Measurements from ENCODE around the gene DHX35. TPM values are rescaled to one million over a fixed set of nuclear protein-coding genes. Genes with fewer than 3 reads are reported as not detected.

The DHX35 gene
- total RNA-seq, 1 experiment from 2014 or later, result 11.2 TPM

- H3K9ac ChIP-seq (ENCODE audit: low read length), result no peak overlapping the region
- H3K79me2 ChIP-seq (ENCODE audit: insufficient read depth, low read length), result no peaks in the 10 kb centered on the region
- no peak for TF ChIP-seq EGR1 (IDR thresholded peaks at IDR 0.05; ENCODE audit: low read depth)
- TF ChIP-seq JUND (IDR thresholded peaks at IDR 0.05), result no peak
- TF ChIP-seq CTCF (IDR thresholded peaks at IDR 0.05 in 2 of 3, conservative IDR thresholded peaks at IDR 0.05 in 1 of 3; ENCODE audit: borderline replicate concordance in 1 of 3, insufficient read depth in 1 of 3, low read depth in 2 of 3, low read length in 2 of 3), result no peak
- no TSS peak for BruUV-seq (replicated peaks)
- H3K27ac ChIP-seq (ENCODE audit: low read depth, low read length), result no peak overlapping the region
- no peaks in the 10 kb centered on the region for H3K36me3 ChIP-seq (ENCODE audit: control insufficient read depth in 1 of 2, insufficient read depth in 2 of 2, low read length in 2 of 2)
- H2AFZ ChIP-seq (ENCODE audit: low read depth, low read length, poor library complexity, severe bottlenecking), result no peak overlapping the region
- H3K27me3 ChIP-seq (ENCODE audit: insufficient read depth, low read length), result peaks cover 26% of the 10 kb centered on the region; the same call in 1 of the 2 replicates
- H3K4me2 ChIP-seq (ENCODE audit: low read length), result no peak overlapping the region
- H4K20me1 ChIP-seq (ENCODE audit: insufficient read depth), result no peaks in the 10 kb centered on the region
- POLR2A ChIA-PET, result no interaction called here
- no peaks in the 10 kb centered on the region for H3K4me1 ChIP-seq (ENCODE audit: control insufficient read depth in 1 of 2, insufficient read depth in 2 of 2, low read length in 2 of 2)
- no peak for DNase-seq (ENCODE audit: low read depth, low spot score)
- no peaks in the 10 kb centered on the region for H3K9me3 ChIP-seq (ENCODE audit: control insufficient read depth in 1 of 2, insufficient read depth in 1 of 2, low read depth in 1 of 2, low read length in 2 of 2)
- H3K9me2 ChIP-seq (ENCODE audit: insufficient read depth), result no peaks in the 10 kb centered on the region
- no peak for ATAC-seq
- intact Hi-C loops (cut with micrococcal nuclease), result no loop called here
- RAD21 ChIA-PET (ENCODE audit: low non-redundant PET in 1 of 2, low total read pairs in 2 of 2, uncharacterized antibody in 2 of 2, unreplicated experiment in 2 of 2), result no interaction called here
- no peak overlapping the region for H3K4me3 ChIP-seq (replicated peaks in 1 of 2; ENCODE audit: low read depth in 1 of 2, low read length in 2 of 2)
- CTCF ChIA-PET, result no interaction called here
Measured at GRCh38 chr20:38919683-38920082, 42.5 kb upstream of the DHX35 start.

DNA sequence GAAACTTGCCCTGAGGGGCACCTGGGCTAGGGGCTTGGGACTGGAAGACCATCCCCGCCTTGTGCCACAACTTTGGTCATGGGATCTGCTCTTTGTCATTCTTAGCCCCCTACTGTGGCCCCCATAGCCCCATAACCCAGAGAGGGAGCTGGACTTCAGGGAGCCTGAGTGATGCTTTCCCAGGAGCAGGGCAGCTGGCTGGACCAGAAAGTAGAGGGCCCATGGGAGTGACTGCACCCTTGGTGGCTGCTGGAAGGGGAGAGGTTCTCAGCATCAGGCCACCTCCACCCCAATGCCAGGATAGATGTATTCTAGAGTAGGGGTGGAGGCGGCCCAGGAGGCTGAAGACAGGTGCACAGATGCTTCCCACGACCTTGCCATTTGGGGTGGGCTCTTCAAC is 41.7 kb upstream of the DHX35 start:
- BruUV-seq (replicated peaks), result no TSS peak
- H3K4me3 ChIP-seq (replicated peaks in 1 of 2; ENCODE audit: low read depth in 1 of 2, low read length in 2 of 2), result no peak overlapping the region
- no peaks in the 10 kb centered on the region for H4K20me1 ChIP-seq (ENCODE audit: insufficient read depth)
- peaks cover 26% of the 10 kb centered on the region; the same call in 1 of the 2 replicates for H3K27me3 ChIP-seq (ENCODE audit: insufficient read depth, low read length)
- intact Hi-C loops (cut with micrococcal nuclease), result no loop called here
- TF ChIP-seq YY1 (IDR thresholded peaks at IDR 0.05; ENCODE audit: extremely low read depth, insufficient replicate concordance, low read depth, low read length), result no peak
- no peaks in the 10 kb centered on the region for H3K36me3 ChIP-seq (ENCODE audit: control insufficient read depth in 1 of 2, insufficient read depth in 2 of 2, low read length in 2 of 2)
- H3K9me2 ChIP-seq (ENCODE audit: insufficient read depth), result no peaks in the 10 kb centered on the region
- ChIA-PET RAD21 (ENCODE audit: low non-redundant PET in 1 of 2, low total read pairs in 2 of 2, uncharacterized antibody in 2 of 2, unreplicated experiment in 2 of 2) (no interaction called here), CTCF (no interaction called here), POLR2A (no interaction called here)
- no peak overlapping the region for H3K4me2 ChIP-seq (ENCODE audit: low read length)
- DNase-seq (ENCODE audit: low read depth, low spot score) (no peak), ATAC-seq (no peak)
- H3K79me2 ChIP-seq (ENCODE audit: insufficient read depth, low read length), result no peaks in the 10 kb centered on the region
- H3K9ac ChIP-seq (ENCODE audit: low read length), result no peak overlapping the region
- H2AFZ ChIP-seq (ENCODE audit: low read depth, low read length, poor library complexity, severe bottlenecking), result no peak overlapping the region
- peaks cover 0 to under 1% of the 10 kb centered on the region in 2 experiments; a peak in 1 of 4 replicates for H3K4me1 ChIP-seq (ENCODE audit: control insufficient read depth in 1 of 2, insufficient read depth in 2 of 2, low read length in 2 of 2)
- H3K9me3 ChIP-seq (ENCODE audit: control insufficient read depth in 1 of 2, insufficient read depth in 1 of 2, low read depth in 1 of 2, low read length in 2 of 2), result no peaks in the 10 kb centered on the region
- H3K27ac ChIP-seq (ENCODE audit: low read depth, low read length), result no peak overlapping the region

Data from HCT116 (cell line).